GM21825 (cell line): ENCODE measurements around the gene NDUFA8.
"Not testable (repeated sequence)": the region's sequence is repeated elsewhere in the genome, so short reads cannot be mapped to it uniquely, and the experiment has no call there.

ENCODE experiments used
- ATAC-seq: cut with Tn5 transposase; IDR thresholded peaks from one replicate; pipeline ENCODE4 v1.9.1; 2021; ENCODE audit warnings: mild to moderate bottlenecking, moderate library complexity; ENCODE audit not compliant: unreplicated experiment

NDUFA8 gene

GRCh38 chr9:122122468-122122867, 37.1 kb downstream of the NDUFA8 start:
- no peak for ATAC-seq

GRCh38 chr9:122121931-122122330, 37.6 kb downstream of the NDUFA8 start:
- ATAC-seq, result no peak

DNA sequence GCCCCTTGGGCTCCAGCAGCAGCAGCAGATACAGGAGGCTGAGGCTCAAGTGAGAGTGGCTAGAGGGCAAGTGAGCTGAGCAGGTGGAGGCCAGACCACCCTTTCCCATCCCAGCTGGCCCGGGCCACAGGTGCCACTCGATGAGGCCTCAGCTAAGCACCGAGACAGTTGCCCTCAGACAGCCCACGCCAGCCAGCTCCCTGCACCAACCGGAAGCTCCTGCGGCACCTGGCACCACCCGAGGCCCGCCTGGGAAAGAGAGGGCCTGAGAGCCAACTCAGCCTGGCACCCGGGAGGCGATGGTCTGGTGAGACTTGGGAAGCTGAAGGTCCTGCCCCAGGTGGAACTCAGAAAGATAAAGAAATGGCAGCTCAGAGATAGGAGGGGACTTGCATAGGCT, 38.2 kb downstream of the NDUFA8 start:
- ATAC-seq, result no peak

DNA sequence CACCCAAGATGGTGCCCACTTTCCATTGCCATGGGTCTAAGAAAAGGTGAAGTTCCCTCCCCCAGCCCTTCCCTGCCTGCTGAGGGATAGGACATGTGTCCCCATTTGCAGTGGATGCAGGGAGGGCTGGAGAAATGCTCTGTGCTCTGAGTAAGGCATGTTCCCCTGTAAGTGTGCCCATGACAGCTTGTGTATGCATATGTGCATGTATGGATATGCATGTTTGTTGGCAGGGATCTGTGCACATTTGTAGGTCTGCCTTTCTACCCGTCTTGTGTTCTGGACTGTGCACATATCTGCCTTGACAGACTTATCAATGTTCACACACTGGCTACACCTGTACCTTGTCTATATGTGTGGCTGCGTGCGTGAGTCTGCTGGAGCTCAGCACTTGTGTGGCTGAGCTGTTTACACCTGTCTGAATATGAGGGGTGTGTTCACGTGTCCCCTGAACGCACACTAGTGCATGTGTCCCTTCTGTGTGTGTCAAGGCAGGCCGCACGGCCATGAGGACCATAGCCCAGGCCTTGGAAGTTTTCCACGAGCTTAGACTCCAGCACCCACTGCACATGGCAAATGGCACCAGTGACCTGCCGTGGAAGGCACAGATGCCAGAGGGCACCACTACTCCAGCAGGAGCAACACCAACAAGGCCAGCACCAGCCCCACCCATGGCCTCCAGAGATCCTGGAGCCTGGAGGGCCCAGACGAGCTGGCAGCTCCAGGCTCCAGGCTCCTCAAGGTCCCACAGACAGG, 39.1 kb downstream of the NDUFA8 start:
- no peak for ATAC-seq

DNA sequence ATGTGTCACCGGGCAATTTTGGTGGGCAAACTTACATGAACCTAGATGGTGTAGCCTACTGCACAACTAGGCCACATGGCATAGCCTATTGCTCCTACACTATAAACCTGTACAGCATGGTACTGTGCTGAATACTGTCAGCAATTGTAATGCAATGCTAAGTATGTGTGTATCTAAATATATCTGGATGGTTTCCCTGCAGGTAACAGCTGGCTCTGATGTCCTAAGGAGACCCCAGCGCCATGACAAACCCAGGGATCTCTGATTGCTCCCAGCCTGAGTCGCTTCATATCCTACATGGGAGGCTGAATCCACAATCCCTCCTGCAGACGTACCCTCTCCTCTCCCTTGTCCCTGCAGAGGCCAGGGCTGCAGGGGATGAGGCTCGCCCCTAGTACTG, 39.9 kb downstream of the NDUFA8 start:
- ATAC-seq, result no peak

DNA sequence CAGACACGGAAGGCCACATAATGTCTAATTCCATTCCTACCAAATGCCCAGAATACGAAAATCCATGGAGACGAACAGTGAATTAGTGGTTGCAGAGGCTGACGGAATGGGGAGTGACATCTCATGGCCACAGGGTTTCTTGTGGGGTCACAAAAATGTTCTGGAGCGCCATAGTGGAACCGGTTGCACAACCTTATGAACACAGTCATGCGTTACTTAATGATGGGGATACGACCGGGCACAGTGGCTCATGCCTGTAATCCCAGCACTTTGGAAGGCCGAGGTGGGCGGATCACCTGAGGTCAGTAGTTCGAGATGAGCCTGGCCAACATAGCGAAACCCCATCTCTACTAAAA, 40.4 kb downstream of the NDUFA8 start:
- ATAC-seq, result no peak

GRCh38 chr9:122118343-122119165, 41.0 kb downstream of the NDUFA8 start:
- ATAC-seq, result no peak

- ATAC-seq, result not testable (repeated sequence)
These were observed 42.3 kb downstream of the NDUFA8 start for GRCh38 chr9:122117241-122117640.

DNA sequence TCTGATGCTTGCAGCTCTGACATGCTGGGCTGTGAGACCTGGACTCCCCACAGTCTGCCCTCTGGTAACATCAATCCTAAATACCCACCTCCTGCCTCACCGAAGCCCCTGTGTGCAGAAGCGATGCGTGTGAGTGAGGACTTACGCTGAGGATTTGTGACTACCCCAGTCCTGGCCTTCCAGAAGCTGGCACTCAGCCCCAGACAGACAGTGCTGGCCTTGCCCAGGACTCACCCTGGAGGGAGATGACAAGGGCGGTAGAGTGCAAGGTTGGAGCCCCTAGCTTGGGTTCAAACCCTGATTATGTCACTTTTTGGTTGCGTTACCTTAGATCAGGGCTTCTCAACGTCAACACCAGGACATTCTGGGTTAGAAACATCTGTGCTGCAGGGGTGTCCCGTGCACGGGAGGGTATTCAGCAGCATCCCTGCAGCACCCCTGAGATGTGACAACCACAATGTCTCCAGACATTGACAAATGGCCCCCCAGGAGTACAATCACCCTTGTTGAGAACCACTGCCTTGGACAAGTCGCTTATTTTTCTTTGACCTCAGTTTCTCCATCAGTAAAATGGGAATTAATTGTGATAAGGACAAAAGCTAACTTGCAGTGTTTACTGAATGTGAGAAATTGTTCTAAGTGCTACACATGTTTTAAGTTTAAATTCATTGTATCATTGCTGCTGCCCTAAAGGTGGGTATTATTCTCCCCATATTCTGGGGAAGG, 43.0 kb downstream of the NDUFA8 start:
- ATAC-seq, result no peak

DNA sequence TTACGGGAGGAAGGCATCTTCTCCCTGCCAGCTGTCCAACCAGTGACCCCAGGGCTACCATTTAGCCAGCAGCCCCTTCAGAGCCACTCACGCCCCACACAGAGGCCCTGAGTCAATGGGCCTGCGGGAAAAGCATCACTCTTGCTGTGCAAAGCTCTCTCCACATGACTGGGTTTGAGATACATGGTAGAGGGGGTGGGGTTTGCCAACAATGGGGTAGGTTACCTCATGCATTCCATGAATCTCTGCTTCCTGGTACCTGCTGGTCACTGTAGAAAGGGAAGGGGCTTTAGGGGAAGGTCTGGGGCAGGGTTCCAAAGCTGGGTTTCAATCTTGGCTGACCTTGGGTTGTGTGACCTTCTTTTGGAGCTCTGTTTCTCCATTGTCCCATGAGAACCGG, 43.5 kb downstream of the NDUFA8 start:
- no peak for ATAC-seq

GRCh38 chr9:122115176-122116035, 44.2 kb downstream of the NDUFA8 start:
- ATAC-seq, result no peak

DNA sequence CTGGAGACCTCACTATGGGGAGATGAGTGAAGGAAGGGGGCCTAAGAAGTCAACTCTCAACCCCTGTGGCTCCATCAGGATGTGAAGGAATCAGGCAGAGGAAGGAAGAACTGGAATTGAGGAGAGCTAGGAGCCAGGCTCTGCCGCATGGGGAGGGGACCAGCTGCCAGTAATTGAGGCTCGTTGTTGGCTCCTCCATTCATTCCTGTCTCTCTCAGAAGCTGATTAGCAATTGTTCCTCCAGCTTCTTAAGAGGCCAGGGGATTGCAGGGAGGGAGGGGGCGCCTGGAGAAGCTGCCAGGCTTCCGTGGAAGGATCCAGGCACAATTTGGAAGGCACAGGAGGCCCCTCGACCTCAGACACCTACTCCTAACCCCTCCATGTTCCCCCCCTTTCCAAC, 46.0 kb downstream of the NDUFA8 start:
- no peak for ATAC-seq

- ATAC-seq, result no peak
These were observed 47.3 kb downstream of the NDUFA8 start for GRCh38 chr9:122112238-122112637.

DNA sequence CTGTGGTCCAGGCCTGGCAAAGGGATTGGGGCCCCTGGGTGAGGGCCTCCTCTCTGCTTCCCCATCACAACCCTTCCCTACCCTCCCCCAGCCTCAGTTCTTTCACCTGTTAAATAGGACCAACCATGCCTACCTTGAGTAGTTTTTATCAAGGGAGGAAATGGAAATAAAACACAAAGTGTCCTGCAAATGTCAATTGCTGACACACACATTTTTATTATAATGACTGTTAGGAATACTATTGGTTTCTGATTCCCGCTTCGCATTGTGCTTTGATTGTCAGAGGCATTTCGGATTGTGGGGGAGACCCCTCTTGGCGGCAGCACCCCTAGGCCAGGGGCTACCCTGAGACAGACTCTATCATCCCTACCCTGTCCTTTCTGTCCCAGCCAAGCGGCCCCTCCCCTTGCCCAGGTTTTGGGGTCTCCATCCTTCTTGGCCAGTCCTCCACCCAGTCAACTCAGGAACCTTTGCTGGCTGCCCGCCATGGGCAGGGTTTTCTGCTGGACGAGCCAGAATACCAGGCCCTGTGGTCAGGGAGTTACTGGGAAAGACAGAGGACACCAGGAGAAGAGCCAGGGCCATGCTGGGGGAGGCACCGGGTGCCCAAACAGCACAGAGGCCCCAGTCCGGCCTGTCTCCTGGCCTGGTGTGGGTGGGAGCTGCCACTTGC, 48.0 kb downstream of the NDUFA8 start:
- ATAC-seq, result no peak

DNA sequence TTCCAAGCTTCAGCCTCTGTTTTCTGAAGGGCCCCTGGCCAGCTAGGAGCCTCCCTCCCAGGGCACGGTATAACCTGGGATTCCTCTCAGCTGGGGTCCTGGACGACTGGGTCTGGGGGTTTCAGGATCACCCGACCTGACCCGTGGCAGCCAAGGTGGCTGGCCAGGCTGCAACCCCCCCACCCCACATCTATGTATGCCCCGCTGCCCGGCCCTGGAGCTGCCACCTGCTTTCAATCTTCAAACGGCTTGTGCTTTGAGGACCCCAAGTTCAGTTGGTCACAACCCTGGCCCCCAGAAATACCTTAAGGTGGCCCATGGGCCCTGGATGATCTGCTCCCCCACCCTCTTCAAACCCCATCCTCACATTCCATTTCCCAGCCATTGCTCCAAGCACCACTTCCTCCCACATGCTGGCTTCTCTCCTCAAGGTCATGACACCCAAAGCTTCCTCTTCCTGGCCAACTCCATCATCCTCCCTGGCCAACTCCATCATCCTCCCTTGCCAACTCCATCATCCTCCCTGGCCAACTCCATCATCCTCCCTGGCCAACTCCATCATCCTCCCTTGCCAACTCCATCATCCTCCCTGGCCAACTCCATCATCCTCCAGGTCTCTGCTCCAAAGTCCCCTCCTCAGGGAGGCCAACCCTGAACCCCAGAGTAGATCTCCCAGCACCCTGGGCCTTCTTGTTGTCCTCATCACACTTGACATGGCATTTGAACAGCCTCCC, 49.3 kb downstream of the NDUFA8 start:
- ATAC-seq, result no peak

GRCh38 chr9:122109035-122109813, 50.4 kb downstream of the NDUFA8 start:
- ATAC-seq, result no peak

GRCh38 chr9:122107291-122107805, 52.2 kb downstream of the NDUFA8 start:
- ATAC-seq, result no peak

GRCh38 chr9:122106576-122106975, 53.0 kb downstream of the NDUFA8 start:
- no peak for ATAC-seq

- no peak for ATAC-seq
These were observed 55.6 kb downstream of the NDUFA8 start for GRCh38 chr9:122103985-122104384.
